HL-60 (cell line): ENCODE results near the gene DIPK1A.
A peak's percentile ranks its signal among the peaks of the same experiment; 100 is the strongest.
"Not testable (repeated sequence)": the region's sequence is repeated elsewhere in the genome, so short reads cannot be mapped to it uniquely, and the experiment has no call there.

Experiments used
- DNase-seq, 2 experiments: peaks; one replicate each; pipeline ENCODE4 v3.0.0-alpha.2; 2010 to 2020; ENCODE audit warnings: low read depth in 1 of 2, low spot score in 1 of 2
- H3K27ac ChIP-seq: fragments of 250-450 bp; sonication (Bioruptor Pico); replicated peaks from 2 replicates; pipeline ENCODE4 v1.5.1; 2020; ENCODE audit warnings: mild to moderate bottlenecking, moderate library complexity
- H3K27me3 ChIP-seq: fragments of 250-450 bp; sonication (Bioruptor Pico); 2 replicates; pipeline ENCODE4 v1.5.1; 2021; ENCODE audit warnings: mild to moderate bottlenecking, moderate library complexity; ENCODE audit not compliant: insufficient read depth, poor library complexity, severe bottlenecking
- H3K4me3 ChIP-seq: replicated peaks from 2 replicates; pipeline ENCODE4 v1.5.1; 2011; ENCODE audit warnings: mild to moderate bottlenecking, control low read depth, low read length; ENCODE audit not compliant: insufficient read depth
- CTCF ChIP-seq: IDR thresholded peaks from one replicate; pipeline ENCODE4 v1.5.1; 2011; ENCODE audit warnings: low read length, control low read depth, inconsistent platforms; ENCODE audit not compliant: insufficient read depth
- GABPA ChIP-seq: IDR thresholded peaks from 2 replicates; pipeline ENCODE4 v1.6.1; 2012; ENCODE audit warnings: low read depth
- POLR2AphosphoS5 ChIP-seq: IDR thresholded peaks from 2 replicates; pipeline ENCODE4 v1.6.1; 2012; ENCODE audit warnings: low read depth
- REST ChIP-seq: IDR thresholded peaks from 2 replicates; pipeline ENCODE4 v1.6.1; 2012; ENCODE audit warnings: low read depth; ENCODE audit not compliant: insufficient replicate concordance
- SPI1 ChIP-seq: IDR thresholded peaks from 2 replicates; pipeline ENCODE4 v1.6.1; 2012; ENCODE audit warnings: low read depth, mild to moderate bottlenecking, borderline replicate concordance

The DIPK1A gene

GRCh38 chr1:92973203-92973897 lies 12.1 kb upstream of the DIPK1A start:
- DNase-seq, result no peak
- no peaks in the 10 kb centered on the region for H3K27me3 ChIP-seq
- H3K4me3 ChIP-seq, result no peak overlapping the region
- peak; percentile 11; the same call in 1 of the 2 replicates for TF ChIP-seq SPI1
- TF ChIP-seq REST, result no peak
- H3K27ac ChIP-seq, result no peak overlapping the region

- TF ChIP-seq CTCF, result no peak
- peak; percentile 75 for TF ChIP-seq SPI1
- DNase-seq, result no peak
- Histone ChIP-seq H3K27ac (no peak overlapping the region), H3K4me3 (no peak overlapping the region), H3K27me3 (no peaks in the 10 kb centered on the region)
These were observed 11.3 kb upstream of the DIPK1A start for GRCh38 chr1:92972409-92973129.

GRCh38 chr1:92971932-92972331 lies 10.7 kb upstream of the DIPK1A start:
- H3K27me3 ChIP-seq, H3K27ac ChIP-seq, H3K4me3 ChIP-seq, DNase-seq: not testable (repeated sequence)

- Histone ChIP-seq H3K27ac (no peak overlapping the region), H3K4me3 (no peak overlapping the region), H3K27me3 (peaks cover under 1% of the 10 kb centered on the region)
- no peak for TF ChIP-seq REST
- TF ChIP-seq SPI1, result no peak
- TF ChIP-seq POLR2AphosphoS5, result no peak
- no peak for TF ChIP-seq CTCF
- TF ChIP-seq GABPA, result no peak
- DNase-seq, result no peak
These were observed 9.9 kb upstream of the DIPK1A start for GRCh38 chr1:92970990-92971689.
